GM18909 (cell line): ENCODE measurements around the gene ARGLU1.

Experiments
- ATAC-seq: cut with Tn5 transposase; IDR thresholded peaks from one replicate; pipeline ENCODE4 v1.9.1; 2021; ENCODE audit warnings: mild to moderate bottlenecking; ENCODE audit not compliant: unreplicated experiment, poor library complexity

The ARGLU1 gene

GRCh38 chr13:106588367-106588766, 20.4 kb upstream of the ARGLU1 start:
- ATAC-seq: no peak

DNA sequence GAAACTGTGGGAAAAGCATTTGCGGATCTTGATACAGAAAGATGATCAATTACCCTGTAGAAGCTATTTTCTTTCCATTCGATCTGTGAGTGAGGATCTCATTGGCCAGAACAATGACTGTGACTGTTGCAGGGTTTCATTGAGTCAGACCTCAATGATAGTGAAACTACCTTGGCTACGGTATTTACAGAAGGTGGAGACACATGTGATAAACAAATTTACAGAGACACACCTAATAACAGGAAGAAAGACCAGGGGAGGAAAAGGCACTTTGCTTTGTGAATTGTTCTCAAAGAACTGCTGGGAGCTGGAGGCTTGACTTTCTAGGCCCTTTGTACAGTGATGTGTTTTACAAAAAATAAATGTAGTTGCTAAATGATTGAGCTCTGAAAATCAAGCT, 19.9 kb upstream of the ARGLU1 start:
- no peak for ATAC-seq

DNA sequence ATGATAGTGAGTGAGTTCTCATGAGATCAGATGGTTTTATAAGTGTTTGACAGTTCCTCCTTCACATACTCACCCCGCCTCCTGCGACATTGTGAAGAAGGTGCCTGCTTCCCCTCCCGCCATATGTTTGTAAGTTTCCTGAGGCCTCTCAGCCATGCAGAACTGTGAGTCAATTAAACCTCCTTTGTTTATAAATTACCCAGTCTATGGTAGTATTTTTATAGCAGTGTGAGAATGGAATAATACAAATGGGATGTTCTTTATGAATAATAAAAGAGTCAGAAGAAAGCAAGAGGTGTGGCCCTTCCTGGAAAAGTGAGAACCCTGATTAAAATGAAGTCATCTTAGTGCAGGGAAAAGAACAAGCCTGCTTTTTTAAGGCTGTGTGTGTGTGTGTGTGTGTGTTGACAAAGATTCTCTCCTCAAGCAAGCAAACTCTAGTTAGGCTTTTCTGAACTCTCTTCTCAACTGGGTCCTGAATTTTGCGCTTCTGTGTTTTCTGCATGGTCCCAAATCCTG, 18.8 kb upstream of the ARGLU1 start:
- no peak for ATAC-seq

- no peak for ATAC-seq
These were observed 13.3 kb upstream of the ARGLU1 start for GRCh38 chr13:106581225-106581624.

GRCh38 chr13:106575896-106576295, 8.0 kb upstream of the ARGLU1 start:
- no peak for ATAC-seq

DNA sequence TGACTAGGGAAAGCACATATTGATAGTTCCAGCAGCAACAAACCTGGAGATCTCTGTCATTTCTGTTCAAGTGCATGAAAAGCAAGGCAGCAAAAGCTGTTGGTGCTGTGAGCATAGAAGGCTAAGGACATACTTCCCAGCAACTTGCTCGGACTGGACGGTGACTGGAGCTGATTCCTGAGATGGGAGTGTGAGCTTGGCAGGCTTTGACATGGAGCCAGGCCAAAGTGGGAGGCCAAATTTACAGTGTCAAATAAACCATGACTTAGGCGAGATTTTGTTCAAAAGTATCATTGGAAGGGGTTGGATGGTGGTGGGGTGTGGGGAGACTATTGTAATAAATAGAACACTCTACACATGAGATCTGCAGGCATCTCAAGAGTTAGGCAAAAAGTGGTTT, 5.9 kb upstream of the ARGLU1 start:
- no peak for ATAC-seq

- ATAC-seq: no peak
These were observed 5.4 kb upstream of the ARGLU1 start for GRCh38 chr13:106573284-106573846.

- ATAC-seq: peak; percentile 31
These were observed 2.4 kb upstream of the ARGLU1 start for GRCh38 chr13:106570299-106570852.

GRCh38 chr13:106569233-106570095, 1.5 kb upstream of the ARGLU1 start:
- ATAC-seq: no peak

DNA sequence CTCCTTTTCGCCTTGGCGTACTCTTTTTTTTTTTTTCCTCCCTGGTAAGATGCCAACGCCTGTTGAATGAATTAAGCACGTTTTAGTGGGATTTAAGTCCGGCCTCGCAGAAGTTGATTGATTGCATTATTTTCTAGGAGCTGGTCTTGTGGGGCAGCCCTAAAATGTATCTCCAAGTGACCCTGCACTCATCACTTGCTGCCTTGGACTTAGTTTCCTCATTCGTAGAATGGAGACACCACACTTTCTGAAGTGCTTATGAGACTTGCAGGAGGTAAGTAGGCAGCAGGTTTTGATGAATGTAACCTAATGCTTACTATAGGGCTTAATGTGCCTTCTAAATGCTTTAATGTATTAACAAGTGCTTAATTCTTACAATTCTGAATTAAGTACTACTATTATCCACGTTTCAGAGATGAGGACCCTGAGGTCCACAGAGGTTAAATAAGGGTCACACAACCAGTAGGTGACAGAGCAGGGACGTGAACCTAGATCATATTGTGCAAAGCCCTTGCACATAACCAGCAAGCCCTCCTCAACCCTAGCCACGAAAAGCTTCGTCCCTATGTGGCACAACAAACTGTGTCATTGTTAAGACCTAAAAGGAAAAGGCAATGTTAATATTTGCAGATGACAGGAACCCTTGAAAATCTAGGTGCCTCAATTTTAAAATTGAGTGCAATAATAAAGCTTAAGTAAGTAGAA, 514 bp upstream of the ARGLU1 start:
- ATAC-seq: peak; percentile 38

- peak; percentile 51 for ATAC-seq
These were observed 1.1 kb downstream of the ARGLU1 start for GRCh38 chr13:106566641-106567473.

DNA sequence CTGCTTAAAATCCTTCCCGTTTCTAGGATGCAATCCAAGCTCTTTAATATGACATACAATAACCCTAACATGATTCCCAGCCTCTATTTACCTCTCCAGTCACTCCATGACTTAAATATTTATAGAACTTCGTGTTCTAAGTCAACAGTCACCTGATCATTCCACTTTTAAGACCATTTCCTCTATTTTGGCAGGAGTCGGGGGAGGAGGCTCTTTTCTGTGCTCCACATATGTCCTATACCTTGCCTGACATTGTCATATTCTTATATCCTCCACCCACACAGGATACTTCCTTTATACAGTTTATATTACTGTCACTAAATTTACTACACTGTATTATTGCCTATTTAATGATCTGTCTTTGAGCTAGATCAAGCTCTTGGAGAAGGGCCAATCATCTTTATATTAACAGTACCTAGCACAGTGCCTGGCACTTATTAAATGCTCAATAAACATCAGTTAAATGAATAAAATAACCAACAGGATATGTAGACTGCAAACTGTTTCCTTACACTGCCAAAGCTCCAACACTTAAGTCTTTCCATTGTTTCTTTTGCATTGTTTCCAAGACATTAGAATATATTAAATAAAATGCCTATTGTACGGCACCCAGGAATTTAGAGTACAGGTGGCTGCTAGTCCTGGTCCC, 2.7 kb downstream of the ARGLU1 start:
- no peak for ATAC-seq

- ATAC-seq: no peak
These were observed 5.6 kb downstream of the ARGLU1 start for GRCh38 chr13:106562301-106562700.

DNA sequence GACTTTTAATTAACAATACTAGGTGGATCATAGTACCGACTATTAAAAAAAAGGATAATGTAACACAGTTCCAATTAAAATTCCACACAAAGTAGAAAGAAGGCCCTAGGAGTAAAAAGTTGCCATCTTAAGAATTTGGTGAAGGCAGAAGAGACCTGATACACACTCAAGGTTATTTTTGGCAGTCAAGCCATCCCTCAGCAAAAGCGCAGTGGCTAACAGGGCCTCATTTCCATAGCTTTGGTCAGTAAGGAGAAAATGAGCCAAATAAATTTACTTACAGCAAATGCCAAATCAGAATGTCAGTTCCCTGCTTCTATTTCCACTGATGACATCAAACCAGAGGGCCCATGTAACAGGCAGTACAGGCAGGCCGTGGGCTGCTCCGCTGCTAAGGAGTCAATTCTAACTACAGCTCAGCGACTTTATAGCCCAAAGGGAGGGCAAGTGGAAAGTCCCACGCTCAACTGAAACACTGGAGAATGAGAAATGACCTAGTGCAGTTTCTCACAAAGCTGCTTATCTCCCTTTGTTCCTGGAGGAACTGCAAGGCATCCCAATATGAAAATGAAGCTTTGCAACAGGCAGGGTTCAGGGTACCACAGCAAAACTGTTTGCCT, 6.3 kb downstream of the ARGLU1 start:
- peak; percentile 82 for ATAC-seq

DNA sequence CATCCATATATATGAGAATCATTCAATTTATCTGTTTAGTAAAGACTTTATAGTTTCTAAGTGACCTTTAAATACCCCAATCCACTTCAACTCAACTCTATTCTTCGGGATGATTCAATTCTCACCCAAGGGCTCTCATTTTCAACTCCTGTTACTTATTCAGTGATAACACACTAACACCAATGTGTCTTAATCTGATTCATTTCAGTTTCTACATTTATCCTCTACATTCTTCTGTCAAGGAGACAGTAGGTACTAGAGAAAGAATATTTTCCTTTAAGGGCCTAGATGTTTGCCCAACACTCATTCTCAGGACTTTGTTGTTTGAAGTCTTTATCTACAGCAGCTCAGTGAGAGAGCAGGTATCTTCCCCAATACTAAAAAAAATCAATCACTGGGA, 7.1 kb downstream of the ARGLU1 start:
- peak; percentile 49 for ATAC-seq

DNA sequence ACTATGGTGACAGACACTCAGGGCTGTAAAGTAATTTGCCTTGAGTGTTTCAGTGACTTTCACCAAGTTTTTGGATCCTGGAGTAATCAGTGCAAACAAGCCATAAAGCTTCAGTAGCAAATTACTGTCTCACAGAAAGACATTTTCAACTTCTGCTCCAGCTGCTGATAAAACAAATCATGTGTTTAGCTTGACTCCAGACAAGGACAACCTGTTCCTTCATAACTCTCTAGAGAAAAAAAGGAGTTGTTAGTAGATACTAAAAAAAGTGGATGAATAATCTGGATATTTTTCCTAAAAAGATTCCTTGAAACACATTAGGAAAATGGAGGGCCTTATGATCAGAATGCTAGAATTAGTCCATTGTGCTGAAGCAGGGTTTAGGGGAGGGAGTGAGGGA, 9.4 kb downstream of the ARGLU1 start:
- ATAC-seq: no peak

DNA sequence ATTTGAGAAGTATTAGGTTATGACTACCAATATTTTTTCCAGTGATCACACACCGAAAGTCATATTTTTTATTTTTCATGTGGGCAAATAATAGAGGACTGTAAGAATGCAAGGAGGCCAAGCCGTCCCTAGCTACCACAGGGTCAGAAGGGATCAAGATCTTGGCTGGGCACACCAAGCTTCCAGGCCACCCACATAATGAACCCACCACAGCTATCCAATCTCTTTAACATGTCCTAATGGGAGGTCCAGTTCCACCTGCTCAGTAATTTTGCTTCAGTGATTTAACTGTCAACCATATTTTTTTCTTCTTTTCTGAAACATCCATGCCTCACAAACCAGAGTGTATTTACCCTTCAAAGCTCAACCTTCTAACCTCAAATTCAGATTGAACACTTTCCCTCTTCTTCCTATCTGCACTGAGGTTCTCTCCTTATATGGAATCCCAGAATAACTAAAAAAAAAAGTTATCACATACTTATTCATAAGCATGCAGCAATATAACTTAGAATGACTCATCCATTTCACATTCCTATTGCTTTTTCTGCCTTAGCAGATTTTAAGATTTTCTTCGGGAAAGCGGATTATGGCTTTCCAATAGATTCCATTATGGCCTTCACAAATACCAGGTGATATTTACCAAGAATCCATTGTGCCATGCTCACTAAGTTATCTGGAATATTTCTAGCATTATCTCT, 12.2 kb downstream of the ARGLU1 start:
- ATAC-seq: no peak

DNA sequence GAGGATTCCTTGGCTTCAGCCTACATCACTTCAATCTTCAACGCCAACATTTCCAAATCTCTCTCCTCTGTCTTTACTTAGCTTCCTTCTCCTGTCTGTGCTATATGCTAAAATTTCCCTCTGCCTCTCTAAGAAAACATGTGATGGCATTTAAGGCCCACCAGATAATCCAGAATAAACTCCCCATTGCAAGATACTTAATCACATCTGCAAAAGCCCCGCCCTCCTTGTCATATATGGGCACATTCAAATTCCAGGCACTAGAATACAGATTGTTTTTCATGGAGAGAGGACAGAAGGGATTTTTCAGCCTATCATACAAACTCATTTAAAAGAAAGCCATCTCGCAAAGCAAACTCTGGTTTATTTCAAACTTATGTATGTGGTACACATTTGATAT, 16.2 kb downstream of the ARGLU1 start:
- ATAC-seq: no peak
